Activated T-cell treated with anti-CD3 and anti-CD28 coated beads for 1 hour (primary cell): ENCODE measurements around the gene KRT80.

ENCODE experiments used
- DNase-seq: peaks from one replicate; pipeline ENCODE4 v3.0.0-alpha.2; 2020; ENCODE audit warnings: low read depth

KRT80 gene

GRCh38 chr12:52152905-52153317 lies 38.9 kb downstream of the KRT80 start:
- no peak for DNase-seq

GRCh38 chr12:52151837-52152783 lies 39.7 kb downstream of the KRT80 start:
- peak; percentile 63 for DNase-seq

GRCh38 chr12:52151153-52151836 lies 40.5 kb downstream of the KRT80 start:
- DNase-seq: no peak

DNA sequence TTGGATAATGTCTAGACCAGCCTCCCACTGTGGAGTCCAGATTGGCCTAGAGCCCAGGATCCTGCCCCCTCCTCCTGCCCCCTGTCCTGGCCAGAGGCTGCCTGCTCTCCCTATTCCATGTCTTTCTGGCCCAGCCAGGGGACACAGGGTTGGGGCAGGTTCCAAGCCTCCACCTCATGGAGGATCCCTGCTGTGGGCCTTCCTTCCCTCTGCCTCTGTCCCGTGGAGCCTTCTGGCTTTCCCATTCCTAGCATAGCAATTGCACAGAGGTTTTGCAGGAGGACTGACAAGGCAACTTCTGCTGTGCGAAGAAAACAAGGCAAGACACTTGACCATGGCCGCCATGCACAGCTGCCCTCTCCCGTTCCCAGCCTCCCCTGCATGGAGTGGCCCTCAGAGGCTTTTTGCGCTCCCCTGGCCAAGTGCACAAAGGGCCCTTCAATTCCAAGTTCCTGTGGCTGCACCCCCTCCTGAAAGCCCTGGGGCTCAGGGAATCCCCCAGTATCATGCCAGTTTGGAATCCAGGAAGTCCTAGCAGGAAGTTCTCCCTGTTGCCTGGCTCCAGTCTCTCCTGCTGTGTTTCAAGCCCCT lies 42.1 kb downstream of the KRT80 start:
- no peak for DNase-seq

GRCh38 chr12:52149182-52149641 lies 42.6 kb downstream of the KRT80 start:
- DNase-seq: no peak

- DNase-seq: no peak
Measured at GRCh38 chr12:52148464-52149181, 43.2 kb downstream of the KRT80 start.

DNA sequence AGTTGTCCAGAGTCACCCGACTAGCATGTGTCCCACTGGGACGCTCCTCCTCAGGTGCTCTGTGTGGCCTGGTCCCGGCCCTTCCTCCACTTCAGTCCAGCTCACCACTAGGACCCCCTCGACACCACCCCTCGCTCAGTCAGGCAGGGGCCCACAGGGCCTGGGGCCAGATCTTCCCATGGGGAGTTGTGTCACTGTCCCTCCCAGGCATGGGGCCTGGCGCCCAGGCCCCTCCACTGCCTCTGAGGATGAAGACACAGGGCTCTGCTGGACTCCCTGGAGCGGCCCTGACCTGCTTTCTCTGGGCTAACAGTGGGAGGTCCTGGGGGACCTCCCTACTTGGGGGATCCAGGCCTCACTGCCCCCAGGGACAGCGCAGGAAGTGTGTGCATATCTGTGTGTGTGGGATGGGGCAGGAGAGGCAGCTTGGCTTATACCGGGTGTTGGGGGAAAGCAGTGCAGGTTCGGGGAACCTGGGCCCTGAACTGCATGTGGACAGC lies 43.8 kb downstream of the KRT80 start:
- DNase-seq: no peak

GRCh38 chr12:52147367-52147963 lies 44.3 kb downstream of the KRT80 start:
- DNase-seq: no peak

DNA sequence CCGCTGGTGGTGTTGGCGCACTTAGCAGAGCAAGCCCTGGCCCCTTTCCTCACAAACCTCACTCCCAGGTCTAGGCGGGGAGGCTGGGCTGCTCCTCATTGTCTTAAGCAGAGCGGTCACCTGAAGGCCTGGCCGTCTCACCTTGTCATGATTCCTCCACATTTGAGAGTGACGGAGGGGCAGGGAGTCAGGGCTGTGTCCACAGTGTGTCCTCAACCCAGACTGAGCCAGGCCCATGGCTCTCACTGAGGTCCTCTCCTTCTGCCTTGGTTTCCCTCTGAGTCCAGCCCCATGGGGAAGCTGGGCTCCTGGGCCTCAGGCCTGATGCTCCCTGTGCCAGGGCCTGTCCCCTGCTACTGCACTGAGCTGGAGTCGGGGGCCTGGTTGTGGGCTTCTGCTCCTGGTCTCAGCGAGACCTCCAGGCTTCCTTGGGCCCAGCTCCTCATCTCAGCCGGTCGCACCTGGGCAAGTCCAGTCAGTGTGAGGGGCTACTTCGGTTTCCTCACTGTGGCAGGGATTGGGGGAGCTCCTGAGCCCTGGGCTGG lies 44.9 kb downstream of the KRT80 start:
- no peak for DNase-seq

DNA sequence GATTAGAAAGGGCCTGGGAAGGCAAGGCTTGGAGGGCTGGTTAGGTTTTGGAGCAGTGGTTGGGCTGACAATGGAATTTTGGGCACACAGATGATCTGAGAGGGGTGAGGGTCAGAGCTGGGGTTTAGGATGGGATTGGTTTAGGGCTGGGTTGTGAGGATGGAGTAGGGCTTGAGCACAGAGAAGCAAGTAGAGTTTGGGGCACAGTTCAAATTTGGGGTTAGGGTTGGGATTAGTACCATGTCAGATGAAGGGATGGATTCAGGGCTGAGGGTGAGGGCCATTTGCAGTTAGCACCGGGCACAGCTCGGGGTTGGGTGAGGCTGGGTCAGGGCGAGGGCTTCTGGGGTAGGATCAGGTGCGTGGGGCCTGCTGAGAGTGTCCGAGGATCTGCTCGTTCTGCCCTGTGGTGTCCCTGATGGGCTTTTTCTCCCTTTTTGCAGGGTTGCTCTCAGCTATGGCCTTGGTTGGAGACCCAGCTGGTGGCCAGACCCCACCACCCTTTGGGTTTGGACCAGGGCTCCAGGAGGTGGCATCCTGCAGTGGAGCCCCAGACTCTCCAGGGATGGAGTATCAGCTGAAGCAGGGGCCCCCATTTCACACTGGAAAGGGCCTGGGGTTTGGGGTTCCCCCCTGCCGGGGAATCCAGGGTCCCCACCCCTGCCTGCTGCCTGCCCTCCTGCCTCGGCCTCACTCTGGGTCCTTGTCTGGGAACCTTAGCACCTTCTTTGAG lies 45.6 kb downstream of the KRT80 start:
- no peak for DNase-seq

GRCh38 chr12:52145228-52146088 lies 46.4 kb downstream of the KRT80 start:
- no peak for DNase-seq

- no peak for DNase-seq
Measured at GRCh38 chr12:52144512-52145227, 47.1 kb downstream of the KRT80 start.

- no peak for DNase-seq
Measured at GRCh38 chr12:52142431-52142830, 49.4 kb downstream of the KRT80 start.

DNA sequence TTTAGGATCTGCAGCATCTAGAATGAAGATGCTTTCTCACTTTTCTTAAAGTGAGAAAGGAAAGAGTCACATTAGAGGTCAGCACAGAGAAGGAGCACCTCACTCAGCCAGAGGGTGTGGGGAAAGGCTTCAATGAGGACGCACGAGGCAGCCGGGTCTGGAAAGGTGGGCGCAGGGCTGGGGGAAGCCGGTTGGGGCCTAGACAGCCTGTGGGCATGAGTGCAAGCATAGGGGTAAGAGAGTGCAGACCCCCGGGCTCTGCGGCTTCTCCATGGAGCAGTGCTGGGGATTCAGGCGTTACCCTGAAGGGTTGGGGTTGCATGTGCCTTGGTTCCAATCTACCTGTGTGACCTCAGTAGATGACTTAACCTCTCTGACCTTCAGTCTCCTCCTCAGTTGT lies 49.9 kb downstream of the KRT80 start:
- no peak for DNase-seq

DNA sequence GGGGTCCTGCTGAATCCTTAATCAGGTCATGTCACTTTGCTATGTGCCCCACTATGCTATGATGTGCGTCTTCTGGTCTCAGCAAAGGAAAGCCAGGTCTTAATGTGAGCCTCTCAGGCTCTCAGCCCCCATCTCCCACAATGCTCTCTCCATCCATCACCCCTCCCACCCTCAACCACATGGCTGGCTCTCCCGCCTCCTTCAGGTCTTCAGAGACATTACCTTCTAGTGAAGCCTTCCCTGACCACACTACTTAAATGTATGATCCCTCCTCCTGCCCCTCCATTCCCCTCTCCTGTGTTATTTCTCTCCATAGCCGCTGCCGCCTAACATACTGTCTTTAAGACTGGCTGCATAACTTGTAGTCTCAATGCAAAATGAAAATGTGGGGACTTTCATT lies 50.5 kb downstream of the KRT80 start:
- DNase-seq: no peak

DNA sequence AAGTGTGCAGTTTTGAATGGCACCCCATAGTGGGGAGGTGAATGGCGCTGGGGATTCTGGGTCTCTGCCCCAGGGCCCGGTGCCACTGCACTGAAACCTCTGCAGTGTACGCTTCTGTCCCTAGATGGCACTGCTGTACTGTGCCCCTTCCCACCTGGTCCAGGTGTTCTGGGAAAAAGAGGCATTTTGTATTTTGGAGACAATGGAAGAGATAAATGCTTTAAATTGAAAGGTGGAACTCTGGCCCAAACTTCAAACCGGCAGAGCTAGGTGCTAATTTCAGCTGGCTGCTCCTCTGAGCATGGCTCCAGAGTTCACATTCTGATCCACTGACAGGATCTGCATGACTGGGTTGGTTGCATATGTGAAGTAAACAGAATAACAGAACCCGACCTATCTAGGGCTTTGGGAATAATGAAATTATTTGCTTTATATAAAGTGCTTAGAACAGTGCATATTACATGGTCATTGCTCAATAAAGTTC lies 52.2 kb downstream of the KRT80 start:
- DNase-seq: no peak

DNA sequence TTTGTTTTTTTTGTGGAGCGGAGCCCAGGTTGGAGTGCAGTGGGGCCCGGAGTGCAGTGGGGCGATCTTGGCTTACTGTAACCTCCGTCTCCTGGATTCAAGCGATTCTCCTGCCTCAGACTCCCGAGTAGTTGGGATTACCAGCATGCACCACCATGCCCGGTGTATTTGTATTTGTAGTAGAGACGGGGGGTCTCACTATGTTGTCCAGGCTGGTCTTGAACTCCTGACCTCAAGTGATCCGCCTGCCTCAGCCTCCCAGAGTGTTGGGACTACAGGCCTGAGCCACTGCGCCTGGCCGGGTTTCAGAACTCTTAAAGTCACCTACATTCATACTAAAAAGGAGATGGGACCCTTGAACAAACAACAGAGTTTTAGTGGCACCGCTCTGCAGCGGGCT lies 52.7 kb downstream of the KRT80 start:
- DNase-seq: no peak

- DNase-seq: no peak
Measured at GRCh38 chr12:52137746-52138145, 54.1 kb downstream of the KRT80 start.

DNA sequence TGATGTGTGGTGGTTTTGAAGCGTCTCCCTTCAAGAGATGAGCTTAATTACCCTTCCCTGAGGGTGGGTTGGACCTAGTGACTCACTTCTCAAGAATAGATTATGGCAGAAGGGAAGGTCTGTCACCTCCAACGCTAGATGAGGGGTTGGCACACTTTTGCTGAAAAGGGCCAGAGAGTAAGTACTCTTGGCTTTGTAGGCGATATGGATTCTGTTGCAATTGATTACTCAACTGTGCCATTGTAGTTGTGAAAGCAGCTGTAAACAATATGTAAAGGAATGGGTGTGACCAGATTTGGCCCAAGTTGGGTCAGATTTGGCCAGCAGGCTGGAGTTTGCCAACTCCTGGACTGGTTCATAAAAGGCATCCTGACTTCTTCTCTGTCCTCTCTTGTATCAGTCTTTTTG lies 59.1 kb downstream of the KRT80 start:
- DNase-seq: no peak
